ENCODE results near the gene MCAM.
A peak's percentile ranks its signal among the peaks of the same experiment; 100 is the strongest.

DNA sequence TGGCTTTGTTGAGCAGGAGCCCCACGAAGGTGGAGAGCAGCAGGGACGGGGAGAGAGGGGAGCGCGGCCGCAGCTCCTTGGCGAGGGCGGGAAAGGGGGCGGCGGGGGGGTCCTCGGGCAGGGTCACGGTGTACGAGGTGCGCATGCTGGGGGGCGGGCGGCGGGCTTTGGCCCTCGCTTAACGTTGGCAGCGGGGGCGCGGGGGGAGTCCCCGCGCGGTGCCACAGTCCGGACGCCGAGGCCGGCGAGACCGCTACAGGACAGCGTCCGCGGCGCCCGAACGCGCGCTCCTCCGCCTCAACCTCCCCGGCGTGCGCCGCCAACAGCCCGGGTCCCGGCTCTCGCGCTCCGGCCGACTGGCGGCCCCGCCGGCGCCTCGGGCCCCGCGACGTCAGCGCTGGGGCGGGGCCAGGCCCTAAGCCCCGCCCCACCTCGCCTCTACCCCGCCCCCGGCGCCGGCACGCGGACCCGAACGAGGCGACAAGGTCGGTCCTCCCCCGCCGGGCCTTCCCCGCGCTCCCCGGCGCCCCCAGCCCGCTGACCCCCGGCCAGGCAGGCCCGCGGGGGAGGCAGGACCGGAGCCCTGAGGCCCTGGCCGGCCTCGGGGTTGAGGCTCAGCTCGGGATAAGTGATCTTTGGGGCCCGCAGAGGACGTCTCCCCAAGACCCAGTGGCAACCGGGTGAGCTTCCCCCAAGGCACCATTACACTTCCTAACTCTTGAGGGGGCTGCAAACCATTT, 47.1 kb upstream of the MCAM start:
- TF ChIP-seq, protein P1, sequence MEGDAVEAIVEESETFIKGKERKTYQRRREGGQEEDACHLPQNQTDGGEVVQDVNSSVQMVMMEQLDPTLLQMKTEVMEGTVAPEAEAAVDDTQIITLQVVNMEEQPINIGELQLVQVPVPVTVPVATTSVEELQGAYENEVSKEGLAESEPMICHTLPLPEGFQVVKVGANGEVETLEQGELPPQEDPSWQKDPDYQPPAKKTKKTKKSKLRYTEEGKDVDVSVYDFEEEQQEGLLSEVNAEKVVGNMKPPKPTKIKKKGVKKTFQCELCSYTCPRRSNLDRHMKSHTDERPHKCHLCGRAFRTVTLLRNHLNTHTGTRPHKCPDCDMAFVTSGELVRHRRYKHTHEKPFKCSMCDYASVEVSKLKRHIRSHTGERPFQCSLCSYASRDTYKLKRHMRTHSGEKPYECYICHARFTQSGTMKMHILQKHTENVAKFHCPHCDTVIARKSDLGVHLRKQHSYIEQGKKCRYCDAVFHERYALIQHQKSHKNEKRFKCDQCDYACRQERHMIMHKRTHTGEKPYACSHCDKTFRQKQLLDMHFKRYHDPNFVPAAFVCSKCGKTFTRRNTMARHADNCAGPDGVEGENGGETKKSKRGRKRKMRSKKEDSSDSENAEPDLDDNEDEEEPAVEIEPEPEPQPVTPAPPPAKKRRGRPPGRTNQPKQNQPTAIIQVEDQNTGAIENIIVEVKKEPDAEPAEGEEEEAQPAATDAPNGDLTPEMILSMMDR (IDR thresholded peaks at IDR 0.05 in 8 of 11, conservative IDR thresholded peaks at IDR 0.05 in 3 of 11): peak in 1 of 11 experiments; percentile 5
- TF ChIP-seq POLR2AphosphoS5 (IDR thresholded peaks at IDR 0.05): no peak
- TF ChIP-seq POLR2A (IDR thresholded peaks at IDR 0.05): no peak
